ENCODE results near the gene GAREM1.
"Not testable (repeated sequence)": the region's sequence is repeated elsewhere in the genome, so short reads cannot be mapped to it uniquely, and the experiment has no call there.

Gene GAREM1

GRCh38 chr18:32470714-32471633 lies at the start of gene GAREM1:
TSS of gene GAREM1 (minus strand) at chr18:32470882. CDS start at chr18:32470428, 454 bp downstream.
- DNase-seq, result peak; percentile 84

DNA sequence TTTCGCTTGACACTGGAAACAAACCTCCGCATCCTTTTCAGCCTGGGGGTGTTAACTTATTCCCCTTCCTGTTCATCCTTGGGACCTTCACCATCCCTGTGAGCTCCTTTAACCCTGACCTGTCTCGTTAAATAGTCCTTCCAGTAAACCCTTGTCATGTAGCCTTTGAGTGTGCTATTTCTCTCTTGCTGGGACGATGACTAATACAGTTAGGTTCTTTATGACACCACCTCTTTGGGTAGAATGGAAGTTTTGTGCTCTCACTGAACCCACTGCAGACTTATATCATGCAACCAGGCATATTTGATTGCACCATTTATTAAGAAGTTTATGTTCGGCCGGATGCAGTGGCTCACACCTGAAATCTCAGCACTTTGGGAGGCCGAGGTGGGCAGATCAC lies 40.5 kb upstream of the GAREM1 start:
- no peak for DNase-seq

DNA sequence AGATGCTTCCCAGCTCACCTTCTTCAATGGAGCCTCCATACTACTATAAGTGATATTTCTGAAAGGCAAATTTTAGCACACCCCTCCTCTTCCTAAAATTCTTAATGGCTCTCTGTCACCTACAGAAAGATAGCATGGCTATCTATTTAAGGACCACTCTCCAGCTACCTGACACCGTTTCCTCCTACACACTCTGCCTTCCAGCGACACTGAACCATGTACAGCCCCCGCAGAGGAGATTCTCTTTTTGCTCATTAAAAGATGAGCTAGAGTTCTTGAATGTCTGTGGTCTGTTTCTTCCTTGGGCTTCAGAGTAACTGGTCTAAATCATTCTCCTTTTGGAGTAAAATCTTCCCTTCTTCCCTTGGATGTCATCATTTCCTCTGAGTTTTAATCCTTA lies 38.4 kb upstream of the GAREM1 start:
- no peak for DNase-seq

DNA sequence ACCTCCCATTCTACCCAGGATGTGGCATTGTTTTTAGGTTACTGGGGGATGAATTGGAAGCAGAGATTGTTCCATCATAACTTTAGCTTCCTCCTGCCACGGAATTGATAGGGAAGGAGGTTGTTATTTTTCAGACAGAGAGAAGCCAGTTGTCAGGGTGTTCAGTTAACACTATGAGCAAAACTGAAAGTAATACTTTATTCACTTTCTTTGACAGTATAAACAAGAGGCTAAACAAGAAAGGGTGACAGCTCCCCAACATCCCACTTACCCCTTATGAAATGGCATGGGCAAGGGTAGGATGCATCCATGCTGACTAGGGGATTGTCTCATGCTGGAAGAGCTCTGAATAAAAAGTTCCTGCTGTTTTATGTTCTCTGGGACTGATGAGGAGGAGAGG lies 36.4 kb upstream of the GAREM1 start:
- no peak for DNase-seq

DNA sequence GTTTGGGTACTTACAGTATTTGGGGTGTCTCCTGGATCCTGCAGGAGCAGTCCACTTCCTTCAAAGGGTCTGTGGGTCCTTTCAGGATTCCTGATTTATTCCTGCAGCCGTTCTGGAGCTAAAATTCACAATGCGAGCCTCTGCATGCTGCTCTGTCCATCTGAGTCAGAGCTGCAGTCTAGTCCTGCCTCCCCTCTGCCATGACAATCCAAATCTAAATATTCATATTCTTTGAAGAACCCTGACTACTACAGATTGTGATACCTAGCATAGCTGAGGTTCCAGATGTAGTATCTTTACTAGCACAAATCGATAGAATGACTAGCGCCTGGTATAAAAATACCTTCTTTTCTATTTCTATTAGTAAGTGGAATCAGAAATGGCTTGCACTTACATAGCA lies 31.3 kb upstream of the GAREM1 start:
- no peak for DNase-seq

DNA sequence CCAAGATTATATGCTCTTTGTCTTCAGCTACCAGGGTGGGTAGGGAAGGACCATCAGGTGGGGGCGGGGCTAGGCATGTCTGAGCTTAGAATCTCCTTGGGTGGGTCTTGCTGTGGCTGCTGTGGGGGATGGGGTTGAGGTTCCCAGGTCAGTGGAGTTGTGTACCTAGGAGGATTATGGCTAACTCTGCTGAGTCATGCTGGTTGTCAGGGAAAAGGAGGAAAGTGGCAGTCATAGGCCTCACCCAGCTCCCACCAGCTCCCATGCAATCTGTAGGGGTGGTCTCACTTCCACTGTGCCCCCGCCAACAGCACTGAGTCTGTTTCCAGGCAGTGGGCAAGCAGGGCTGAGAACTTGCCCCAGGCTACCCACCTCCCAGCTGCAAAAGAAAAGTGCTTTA lies 30.6 kb upstream of the GAREM1 start:
- DNase-seq, result not testable (repeated sequence)

DNA sequence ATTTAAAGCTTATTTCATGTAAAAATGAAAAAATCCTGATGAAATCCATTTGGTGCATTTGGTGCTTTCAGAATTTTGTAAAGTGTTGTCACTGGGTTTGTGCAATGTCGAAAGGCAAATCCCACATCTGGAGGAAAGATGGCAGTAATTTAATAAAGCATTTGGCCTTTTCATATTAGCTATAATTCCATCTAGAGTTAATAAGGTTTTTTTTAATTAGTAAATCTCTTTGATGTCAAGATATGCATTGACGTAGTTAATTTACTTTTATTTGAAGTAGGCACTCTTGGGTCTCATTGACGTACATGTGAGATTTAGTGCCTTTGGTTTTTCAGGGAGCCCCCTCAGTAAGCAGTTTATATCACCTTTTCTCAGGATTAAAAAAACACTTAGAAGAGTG lies 12.3 kb upstream of the GAREM1 start:
- no peak for DNase-seq

DNA sequence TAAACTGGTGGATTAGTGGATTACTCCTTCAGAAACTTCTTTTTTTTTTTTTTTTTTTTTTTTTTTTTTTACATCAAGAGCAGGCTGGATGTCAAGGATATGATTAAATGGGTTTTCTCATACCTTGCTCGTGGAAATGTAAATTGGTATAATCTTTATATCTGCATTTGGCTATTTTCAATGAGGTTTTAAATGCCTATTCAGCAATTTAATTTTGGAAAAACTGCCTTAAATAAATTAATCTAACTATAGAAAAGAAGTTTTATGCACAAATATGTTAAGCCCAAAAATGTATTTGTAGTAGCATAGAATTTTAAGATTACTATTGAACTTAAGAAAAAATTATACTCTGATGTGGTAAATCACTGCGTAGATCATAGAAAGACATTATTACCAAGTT lies 11.4 kb upstream of the GAREM1 start:
- no peak for DNase-seq

DNA sequence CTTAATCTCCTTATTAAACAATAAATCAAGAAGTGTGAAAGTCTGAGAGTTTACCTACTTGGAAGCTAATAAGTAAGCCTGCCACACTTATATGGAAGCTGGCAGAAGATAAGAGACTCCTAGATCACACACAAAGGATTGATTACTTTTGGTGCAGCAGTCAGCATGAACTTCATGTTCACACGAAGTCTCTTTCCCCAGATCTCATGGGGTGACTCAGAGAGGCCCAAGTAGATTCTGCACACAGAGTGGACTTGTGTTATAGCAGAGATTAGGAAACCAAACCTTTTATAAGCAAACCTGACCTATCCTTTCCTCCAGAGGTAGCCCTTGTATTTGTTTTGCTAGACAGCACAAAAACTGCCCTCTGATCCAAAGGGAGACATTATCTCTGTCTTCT lies 9.9 kb upstream of the GAREM1 start:
- DNase-seq, result no peak

GRCh38 chr18:32478807-32479206 lies 8.1 kb upstream of the GAREM1 start:
- no peak for DNase-seq

DNA sequence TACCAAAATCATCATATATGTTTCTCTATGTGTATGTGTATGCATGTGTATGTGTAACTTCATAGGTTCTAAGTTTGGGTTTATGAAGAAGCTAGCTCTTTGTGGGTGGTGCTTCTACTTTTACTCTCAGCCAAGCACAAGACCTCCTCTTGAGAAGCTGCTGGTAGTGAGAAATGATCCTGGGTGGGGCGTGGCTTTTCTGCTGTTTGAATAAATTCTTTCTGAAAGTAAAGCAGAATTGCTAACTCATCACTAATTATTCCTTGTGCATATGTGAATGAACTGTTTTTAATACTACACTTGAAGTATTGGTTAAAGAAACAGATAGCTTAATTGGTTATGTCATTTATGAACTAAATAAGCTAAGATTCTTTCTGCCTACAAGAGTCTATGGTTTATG lies 7.6 kb upstream of the GAREM1 start:
- no peak for DNase-seq

DNA sequence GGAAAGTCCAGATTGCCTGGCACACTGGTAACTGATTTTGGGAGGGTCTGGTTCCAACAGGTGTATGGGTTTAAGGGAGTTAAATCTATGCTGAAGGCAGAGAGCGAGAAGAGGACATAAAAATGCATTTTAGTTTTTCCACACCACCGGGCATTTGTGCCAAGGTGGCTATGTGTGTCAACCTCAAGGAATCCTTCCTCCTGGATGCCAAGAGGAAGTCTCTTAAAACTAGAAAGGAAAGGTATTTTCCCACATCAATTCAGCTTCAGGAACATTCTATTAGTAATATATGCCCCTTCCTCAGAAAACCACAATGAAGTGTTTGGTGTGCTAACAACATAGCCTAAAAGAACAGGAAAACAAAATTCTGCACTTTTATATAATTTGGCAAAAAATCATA lies 5.4 kb upstream of the GAREM1 start:
- DNase-seq, result no peak

DNA sequence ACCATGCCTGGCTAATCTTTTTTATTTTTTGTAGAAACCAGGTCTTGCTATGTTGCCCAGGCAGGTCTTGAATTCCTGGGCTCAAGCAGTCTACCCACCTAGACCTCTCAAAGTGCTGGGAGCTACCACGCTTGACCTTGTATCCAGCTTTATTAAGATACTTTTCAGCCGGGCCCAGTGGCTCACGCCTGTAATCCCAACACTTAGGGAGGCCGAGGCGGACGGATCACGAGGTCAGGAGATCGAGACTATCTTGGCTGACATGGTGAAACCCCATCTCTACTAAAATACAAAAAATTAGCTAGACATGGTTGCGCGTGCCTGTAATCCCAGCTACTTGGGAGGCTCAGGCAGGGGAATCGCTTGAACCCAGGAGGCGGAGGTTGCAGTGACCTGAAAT lies 4.4 kb upstream of the GAREM1 start:
- DNase-seq, result not testable (repeated sequence)

DNA sequence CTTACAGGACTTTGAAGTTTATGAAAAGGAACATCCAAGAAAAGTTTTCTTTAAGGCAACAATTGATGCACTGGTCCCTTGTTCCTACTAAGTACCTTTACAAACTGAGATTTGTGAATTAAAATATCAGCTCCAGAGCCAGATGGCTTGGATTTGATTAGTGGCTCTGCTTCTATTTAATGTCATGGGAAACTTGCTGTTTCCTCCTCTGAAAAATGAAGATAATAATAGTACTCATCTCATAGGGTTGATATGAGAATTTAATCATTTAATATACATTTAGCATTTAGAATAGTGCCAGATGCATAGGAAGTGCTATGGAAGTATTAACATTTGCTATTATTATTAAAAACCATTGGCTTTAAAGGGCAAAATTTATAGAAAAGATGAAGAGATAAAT lies 2.6 kb upstream of the GAREM1 start:
- no peak for DNase-seq

- no peak for DNase-seq
These were observed 2.2 kb upstream of the GAREM1 start for GRCh38 chr18:32472841-32473240.

GRCh38 chr18:32470460-32470713 lies 295 bp downstream of the GAREM1 start:
- DNase-seq, result no peak

DNA sequence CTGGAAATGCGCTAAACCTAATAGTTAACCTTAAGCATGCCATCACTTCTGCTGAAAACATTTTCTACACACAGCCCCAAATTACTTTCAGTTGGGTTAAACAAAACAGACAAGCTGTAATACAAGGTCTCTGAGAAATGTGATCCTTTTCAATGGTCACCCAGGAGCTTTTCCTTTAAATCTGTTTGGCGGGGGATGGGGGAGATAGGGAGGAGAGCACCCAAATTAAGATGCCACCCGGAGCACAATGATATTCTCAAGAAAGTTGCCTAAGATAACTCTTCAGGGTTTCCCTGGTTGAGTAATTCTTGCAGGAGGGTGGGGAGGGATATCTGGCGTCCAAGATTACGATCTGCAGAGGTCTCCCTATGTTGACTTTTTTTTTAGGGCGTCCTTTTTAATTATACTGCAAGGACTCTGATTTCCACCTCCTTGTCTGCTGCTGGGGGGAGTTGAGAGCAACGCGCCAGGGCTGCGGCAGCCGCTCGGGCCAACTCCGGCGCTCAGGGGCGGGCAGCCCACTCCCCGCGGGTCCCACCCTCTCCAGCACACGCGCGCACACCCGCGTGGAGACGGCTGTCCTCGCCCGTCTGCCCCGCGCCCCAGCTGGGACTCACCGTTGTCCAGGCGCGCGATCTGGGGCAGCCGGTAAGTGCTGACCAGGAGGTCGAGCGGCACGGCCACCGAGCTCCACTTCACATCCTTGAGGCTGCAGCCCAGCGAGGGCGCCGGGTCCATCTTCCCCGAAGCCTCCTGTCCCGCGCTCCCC lies 807 bp downstream of the GAREM1 start:
- DNase-seq, result no peak

DNA sequence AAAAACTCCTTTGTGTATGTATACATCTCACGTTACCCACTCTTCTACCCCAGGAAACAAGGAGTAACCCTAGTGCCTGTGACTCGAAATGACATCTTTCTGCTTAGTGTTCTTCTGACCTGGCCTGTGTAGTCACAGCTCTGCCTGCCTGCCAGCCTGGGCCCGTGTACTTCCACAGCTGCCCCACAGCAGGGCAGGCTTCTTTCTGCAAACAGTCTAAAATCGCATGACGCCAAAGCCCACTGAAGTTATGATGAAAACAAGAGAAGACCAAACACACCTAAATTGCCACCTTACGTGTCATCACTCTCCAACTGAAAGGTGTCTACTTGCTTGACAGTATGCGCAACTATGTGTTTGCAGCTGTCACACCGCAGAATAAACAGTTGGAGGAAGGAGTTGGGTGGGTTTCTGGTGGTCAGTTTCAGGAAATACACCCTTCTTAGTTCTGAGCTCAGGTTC lies 1.5 kb downstream of the GAREM1 start:
- DNase-seq, result no peak

DNA sequence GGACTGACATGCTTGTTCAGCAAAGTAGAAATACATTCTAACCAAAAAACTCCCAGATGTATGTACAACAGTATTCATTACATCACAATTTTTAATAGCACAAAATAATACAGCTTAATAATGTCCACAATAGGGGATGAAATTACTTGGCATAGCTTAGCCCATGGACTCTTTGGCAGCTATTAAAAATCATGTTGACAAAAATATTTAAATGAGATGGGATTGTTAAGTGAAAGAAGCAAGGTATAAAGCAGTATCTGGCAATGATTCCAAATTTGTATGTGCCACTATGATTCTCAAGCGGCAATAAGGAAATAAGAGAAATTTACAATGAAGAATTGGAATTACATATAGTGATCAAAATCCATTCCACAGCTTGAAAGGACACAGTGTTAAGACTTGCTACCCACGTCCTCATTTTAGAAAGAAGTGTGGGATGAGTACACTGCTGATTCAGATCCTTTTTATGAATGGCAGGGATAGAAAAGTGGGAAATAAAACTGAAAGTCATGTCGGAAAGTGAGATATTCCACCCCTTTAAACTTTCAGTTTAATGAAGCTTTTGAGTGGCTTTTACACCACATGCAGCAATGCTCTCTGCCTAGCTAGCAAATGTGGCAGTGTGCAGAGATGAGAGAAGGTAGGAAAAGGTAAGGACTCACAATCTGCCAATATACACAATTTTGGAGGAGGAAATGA lies 2.4 kb downstream of the GAREM1 start:
- DNase-seq, result no peak

- DNase-seq, result no peak
These were observed 8.9 kb downstream of the GAREM1 start for GRCh38 chr18:32461709-32462272.

- no peak for DNase-seq
These were observed 10.4 kb downstream of the GAREM1 start for GRCh38 chr18:32460171-32460731.

DNA sequence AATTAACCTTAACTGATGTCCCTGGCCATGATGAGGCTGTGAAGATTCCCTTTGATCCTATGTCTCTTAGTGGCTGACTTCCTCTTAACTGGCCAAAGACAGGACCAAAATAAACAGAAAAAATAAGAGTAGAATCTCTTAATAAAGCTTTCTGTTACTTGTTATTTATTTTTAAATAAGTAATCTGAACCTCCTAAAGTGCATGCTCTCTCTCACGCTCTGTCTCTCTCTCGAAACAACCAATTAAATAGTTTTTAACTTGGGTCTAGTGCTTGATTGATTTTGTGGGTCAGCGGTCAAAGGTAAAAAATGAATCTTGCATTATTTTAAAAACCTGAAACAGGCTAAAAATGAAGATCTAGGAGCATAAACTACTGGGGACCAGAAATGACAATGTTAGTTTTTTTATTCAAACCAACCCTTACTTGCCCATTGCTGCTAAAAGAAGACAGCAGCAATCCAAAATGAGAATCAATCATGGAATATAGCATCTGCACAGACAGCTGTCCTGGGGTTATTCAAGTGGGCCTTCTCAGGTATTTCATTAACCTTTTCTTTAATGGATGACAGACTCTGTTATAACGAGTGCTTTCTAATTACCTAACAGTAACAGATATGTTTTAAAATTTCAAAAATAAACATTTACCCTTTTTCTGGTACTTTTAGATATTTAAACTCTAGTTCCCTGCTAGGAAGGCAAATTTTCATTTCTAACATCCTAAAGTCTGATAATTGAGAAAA lies 11.2 kb downstream of the GAREM1 start:
- no peak for DNase-seq

Data from NCI-H2081 treated with DMSO at 0.1 percent for 48 hours (cell line).